NCI-H2081 treated with DMSO at 0.1 percent for 48 hours (cell line): ENCODE measurements around the gene COX10.
"Not testable (repeated sequence)": the region's sequence is repeated elsewhere in the genome, so short reads cannot be mapped to it uniquely, and the experiment has no call there.

Source experiments
- DNase-seq: peaks from one replicate; lab custom pipeline; 2025; lab: John Stamatoyannopoulos, UW

The COX10 gene

GRCh38 chr17:14069251-14070021 lies at the start of gene COX10:
Gene COX10, plus strand, starts transcription at chr17:14069504. Its CDS starts 102 bp downstream, at chr17:14069606.
- DNase-seq = no peak

DNA sequence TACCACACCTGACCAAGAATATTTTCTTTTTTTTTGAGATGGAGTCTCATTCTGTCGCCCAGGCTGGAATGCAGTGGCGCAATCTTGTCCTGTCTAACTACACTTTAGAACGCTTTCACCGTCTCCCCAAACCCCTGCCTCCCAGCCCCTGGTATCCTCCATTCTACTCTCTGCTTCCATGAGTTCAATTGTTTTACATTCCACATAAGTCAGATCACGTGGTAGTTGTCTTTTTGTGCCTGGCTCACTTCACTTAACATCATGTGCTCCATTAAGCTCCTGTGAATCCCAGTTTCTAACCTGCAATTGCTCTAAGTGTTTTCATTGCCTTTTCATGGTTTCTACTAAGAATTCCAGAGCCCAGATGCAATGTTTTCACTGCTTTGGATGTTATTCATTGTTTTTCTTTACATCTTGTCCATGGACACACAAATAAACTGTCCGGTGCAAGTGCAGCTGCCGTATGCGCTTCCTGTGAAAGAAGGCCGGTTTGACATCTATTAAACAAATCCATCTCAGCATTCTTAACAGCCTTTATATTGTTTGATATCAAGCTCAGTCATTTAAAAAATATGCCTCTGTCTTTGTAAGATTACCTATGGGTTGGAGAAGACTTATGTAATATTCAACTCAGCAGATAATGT lies 47.5 kb upstream of the COX10 start:
- not testable (repeated sequence) for DNase-seq

- DNase-seq = not testable (repeated sequence)
Measured at GRCh38 chr17:14029755-14030154, 39.5 kb upstream of the COX10 start.

DNA sequence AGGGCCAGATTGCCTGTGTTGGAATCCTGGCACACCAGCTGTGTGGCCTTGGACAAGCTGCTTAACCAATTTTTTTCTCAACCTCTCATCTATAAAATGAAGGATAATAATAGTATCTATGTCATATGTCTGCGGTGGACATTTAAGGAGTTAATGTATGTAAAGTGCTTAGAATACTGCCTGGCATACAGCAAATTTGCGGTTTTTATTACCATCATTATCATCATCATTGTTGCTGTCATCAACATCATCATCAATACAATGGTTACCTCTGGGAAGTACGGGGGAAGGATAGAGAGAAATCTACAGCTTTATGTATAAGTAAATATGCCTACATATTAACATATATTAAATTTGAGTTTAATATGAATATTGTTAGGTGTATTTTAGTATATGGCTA lies 37.1 kb upstream of the COX10 start:
- no peak for DNase-seq

DNA sequence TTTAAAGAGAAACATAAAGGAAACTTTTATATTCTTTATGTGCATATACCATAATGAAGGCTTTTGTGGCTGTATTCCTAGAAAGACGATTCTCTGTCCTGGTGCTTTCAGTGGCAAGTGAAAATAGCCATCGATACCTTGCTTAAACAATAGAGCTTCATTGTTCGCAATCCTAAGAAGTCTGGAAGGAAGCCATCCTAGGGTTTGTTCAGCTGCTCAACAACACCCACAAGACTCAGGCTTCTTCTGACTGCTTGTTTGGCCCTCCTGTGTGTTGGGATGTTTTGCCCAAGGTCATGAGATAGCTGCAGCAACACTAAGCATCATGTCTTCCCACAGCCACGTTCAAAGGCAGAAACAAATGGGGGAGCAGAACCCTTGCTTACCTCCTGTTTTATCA lies 36.1 kb upstream of the COX10 start:
- no peak for DNase-seq

DNA sequence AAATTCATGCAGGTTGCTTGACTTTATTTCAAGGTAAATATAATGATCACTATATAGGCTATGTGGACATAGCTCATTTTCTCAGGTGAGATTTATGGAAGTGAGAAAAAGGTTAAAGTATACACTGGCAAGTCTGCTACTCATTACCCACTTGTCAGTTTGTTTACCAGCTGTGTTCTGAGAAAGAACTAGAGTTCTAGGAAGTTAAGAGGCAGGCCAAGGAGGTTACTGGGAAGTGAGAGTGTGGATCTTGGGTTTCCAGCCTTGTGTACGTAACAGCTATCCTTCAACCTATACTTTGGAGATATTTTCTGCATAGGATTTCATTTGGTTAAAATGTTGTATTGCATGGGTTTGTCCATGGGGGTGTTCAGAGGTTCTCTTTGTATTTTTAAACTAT lies 31.9 kb upstream of the COX10 start:
- no peak for DNase-seq

GRCh38 chr17:14038206-14038605 lies 31.1 kb upstream of the COX10 start:
- DNase-seq = no peak

DNA sequence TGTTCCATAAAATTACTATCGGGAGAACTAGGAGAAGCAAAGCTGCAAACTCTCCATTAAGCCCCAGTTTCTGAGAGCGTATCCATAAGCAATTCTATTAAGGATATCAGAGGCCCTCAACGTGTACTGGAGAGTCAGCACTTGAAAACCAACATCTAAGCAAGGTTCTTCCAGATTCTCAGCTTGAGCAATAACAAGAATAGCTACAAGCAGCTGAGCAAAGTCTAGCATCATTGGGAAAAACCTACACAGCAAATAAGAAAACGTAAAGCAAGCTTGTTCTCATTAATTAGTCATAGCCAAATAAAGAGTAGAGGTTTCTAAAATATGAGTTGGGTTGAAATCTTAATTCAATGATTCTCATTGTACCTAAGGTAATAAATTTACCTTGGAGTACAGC lies 26.9 kb upstream of the COX10 start:
- no peak for DNase-seq

GRCh38 chr17:14044702-14045101 lies 24.6 kb upstream of the COX10 start:
- DNase-seq = no peak

DNA sequence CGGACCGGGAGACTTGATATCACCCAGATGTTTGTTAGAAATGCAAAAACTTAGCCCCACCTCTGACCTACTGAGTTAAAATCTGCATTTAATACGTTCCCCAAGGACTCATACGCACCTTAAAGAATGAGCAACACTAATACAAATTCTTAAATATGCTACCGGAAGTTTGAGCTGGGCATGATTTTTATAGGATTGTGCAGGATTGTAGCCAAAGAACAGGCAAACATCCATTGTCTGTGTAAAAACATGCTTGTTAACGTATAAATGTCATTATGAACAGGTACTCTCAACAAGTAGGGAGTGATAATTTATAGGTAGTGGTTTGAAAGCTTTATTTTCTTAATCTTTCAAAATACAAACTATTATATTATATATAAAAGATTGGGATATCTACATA lies 22.3 kb upstream of the COX10 start:
- DNase-seq = no peak

GRCh38 chr17:14047591-14047990 lies 21.7 kb upstream of the COX10 start:
- DNase-seq = no peak

- DNase-seq = no peak
Measured at GRCh38 chr17:14048169-14048568, 21.1 kb upstream of the COX10 start.

- DNase-seq = no peak
Measured at GRCh38 chr17:14050616-14051015, 18.7 kb upstream of the COX10 start.

DNA sequence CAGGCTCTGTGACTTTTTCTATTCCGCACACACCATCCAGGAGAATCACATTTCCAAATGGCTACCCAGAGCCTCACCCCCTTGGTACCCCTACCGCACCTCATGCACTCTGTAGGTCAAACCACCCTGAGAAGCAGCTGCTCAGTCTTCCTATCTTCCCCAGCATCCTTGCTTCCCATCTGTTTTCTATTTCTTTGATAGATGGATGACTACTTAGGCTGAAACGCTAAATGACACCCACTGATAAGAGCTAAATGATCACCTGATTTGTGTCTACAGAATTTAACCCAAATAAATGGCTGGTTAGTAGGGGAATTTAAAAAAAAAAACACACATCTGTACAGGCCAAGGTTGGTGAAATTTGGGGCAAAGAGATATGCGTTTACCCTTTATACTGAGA lies 17.6 kb upstream of the COX10 start:
- DNase-seq = no peak

GRCh38 chr17:14052886-14053615 lies 16.3 kb upstream of the COX10 start:
- DNase-seq = no peak

DNA sequence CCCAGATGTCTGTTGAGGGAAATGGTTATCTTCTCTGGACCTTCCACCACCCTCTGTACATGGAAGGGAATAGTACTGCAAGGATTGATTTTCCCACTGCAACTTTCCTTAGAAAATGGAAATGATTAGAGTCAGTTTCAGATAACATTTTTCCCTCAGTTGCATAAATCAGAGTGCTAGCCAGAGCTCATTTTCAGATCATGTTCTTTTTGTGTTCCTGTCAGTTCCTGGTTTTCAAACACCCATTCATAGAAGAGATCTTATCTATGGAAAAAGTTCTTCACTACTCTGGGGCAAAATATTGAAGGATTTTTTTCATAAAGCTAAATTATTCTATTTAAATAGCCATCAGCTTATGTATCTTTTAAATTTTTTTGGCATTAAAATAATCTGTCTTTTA lies 11.7 kb upstream of the COX10 start:
- no peak for DNase-seq

- DNase-seq = no peak
Measured at GRCh38 chr17:14058051-14058450, 11.3 kb upstream of the COX10 start.

DNA sequence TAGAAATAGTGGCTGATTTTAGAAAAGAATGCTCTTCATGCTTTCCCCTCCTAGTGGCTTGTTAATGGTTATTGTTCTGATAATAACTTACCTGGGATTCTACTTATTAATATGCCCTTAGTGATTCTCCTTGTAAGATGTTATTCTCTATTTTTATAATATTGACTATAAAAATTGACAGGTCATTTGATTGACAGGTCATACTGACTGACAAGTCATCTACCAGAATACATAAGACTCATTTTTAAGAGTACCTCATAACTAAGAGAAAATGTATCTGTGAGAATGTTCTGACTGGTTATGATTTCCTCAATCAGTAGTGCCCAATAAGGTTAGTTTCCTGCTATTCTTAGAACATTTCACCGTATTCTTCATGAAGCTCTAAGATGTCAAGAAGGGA lies 8.6 kb upstream of the COX10 start:
- no peak for DNase-seq

- DNase-seq = no peak
Measured at GRCh38 chr17:14061666-14062560, 7.4 kb upstream of the COX10 start.

DNA sequence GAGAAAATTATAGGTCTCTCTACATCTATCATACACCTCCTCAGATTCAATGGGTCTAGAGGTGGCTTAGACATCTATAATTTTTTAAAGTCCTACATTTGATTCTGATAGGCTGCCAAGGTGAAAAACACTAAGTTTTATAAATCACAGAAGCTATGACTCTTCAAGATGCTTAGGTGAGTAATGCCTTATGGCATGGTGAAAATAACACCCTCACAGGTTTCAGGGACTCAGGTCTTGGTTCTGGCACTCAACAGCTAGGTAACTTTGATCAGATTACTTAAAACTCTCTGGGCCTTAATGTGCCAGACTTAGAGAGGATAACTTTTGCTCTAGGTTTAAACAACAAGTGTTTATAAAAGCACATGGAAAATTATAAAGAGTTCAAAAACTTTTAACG lies 2.0 kb upstream of the COX10 start:
- DNase-seq = no peak

DNA sequence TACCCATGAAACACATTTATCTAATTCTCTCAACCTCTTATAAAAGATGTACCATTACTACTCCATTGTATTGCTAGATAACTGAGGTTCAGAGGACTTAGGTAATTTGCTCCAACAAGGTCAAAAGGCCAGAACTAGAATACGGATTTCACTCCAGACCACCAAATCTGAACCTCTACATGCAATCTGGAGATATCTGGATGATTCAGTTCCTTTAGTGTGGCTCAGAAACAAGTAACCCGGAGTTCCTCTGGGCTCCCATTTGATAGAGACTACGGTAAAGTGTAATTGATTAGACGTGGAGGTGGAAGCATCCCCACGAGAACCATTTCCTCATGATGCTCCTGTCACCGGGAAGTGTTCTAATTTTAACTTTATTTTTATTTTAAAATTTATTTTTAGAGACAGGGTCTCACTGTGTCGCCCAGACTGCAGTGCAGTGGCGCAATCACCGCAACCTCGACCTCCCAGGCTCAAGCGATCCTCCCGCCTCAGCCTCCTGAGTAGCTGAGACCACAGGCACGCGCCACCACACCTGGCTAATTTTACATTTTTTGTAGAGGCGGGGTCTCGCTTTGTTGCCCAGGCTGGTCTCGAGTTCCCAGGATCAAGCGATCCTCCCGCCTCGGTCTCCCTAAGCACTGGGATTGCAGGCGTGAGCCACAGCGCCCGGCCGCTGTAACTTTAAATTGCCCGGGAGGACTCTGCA lies 608 bp upstream of the COX10 start:
- DNase-seq = no peak
